Type B pancreatic cell (in vitro differentiated cells): ENCODE measurements around the gene SMOC1. TPM values are rescaled to one million over a fixed set of nuclear protein-coding genes. Genes with fewer than 3 reads are reported as not detected.

ENCODE experiments used
- DNase-seq: peaks from one replicate; pipeline ENCODE4 v3.0.0; 2021; ENCODE audit warnings: mixed read lengths; ENCODE audit not compliant: unreplicated experiment; ENCODE audit errors: extremely low spot score
- H3K27ac Mint-ChIP-seq: 2 replicates; pipeline ENCODE4 v1.8.0; 2021; ENCODE audit warnings: mild to moderate bottlenecking, mixed read lengths
- H3K27me3 Mint-ChIP-seq: 2 replicates; pipeline ENCODE4 v1.8.0; 2021; ENCODE audit warnings: mixed read lengths
- H3K36me3 Mint-ChIP-seq: 2 replicates; pipeline ENCODE4 v1.8.0; 2021; ENCODE audit warnings: mixed read lengths
- H3K4me1 Mint-ChIP-seq: one replicate; pipeline ENCODE4 v1.8.0; 2021; ENCODE audit warnings: mixed read lengths; ENCODE audit not compliant: unreplicated experiment
- H3K4me3 Mint-ChIP-seq: 2 replicates; pipeline ENCODE4 v1.8.0; 2021; ENCODE audit warnings: mild to moderate bottlenecking, mixed read lengths
- H3K9me3 Mint-ChIP-seq: 2 replicates; pipeline ENCODE4 v1.8.0; 2021; ENCODE audit warnings: mixed read lengths
- CTCF ChIP-seq: fragments of 200-600 bp; sonication (generic); conservative IDR thresholded peaks from 2 replicates; pipeline ENCODE4 v1.5.0; 2021; ENCODE audit warnings: antibody characterized with exemption, mild to moderate bottlenecking
- total RNA-seq: library from RNA; stranded (reverse); gene quantifications from 2 replicates; pipeline ENCODE4 v1.2.1, GENCODE V29; 2021; ENCODE audit warnings: low replicate concordance

The SMOC1 gene
- total RNA-seq, 1 donor from 2014 or later = 20.7 TPM

DNA sequence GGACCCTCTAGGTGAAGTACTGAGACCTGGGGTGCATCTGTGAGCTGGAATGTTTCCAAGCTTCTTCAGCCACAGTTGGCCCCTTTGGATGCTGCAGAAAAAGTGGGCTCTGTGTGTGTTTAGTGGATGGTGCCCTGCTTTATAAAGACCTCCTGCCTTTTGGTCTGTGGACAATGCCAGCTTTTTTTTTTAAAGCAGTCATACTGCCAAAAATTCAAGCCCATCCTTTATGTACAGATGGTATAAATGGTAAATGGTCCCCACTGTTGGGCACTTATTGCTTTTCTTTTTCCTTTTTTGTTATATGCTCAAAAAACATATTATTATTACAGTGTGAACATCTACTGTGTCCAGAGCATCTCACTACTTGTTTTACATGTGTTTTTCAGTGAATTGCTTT lies 81.1 kb downstream of the SMOC1 start:
- Mint-ChIP-seq H3K36me3 (no peaks in the 10 kb centered on the region), H3K4me3 (no peak overlapping the region)

DNA sequence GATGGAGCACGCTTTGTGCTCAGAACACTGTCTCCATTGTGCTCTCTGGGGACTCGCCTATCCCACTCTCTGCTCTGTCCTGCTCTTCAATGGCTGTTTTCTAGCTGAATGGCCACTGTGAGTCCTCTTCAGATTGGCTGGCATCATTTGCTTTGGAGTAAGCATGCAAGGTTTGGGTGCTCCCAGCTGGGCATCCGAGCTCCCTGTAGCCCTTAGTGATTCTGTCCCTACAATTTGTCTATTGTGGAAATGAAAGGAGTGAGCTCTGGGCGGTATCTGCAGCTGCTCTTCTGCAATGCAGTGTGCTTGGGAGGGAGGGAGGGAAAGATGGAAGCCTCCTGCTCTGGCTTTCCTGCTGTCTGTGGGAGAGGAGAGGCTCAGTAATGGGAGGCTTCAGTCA lies 84.8 kb downstream of the SMOC1 start:
- DNase-seq = no peak
- Mint-ChIP-seq H3K4me3 (no peak overlapping the region), H3K4me1 (no peaks in the 10 kb centered on the region), H3K36me3 (no peaks in the 10 kb centered on the region), H3K27ac (no peak overlapping the region), H3K9me3 (peaks cover 4% of the 10 kb centered on the region), H3K27me3 (peaks cover 3% of the 10 kb centered on the region)
- TF ChIP-seq CTCF = no peak

More for the DNA sequence above, 81.1 kb downstream of the SMOC1 start:
- no peak for TF ChIP-seq CTCF
- DNase-seq = no peak
- Mint-ChIP-seq H3K4me1 (peaks cover 4% of the 10 kb centered on the region), H3K27me3 (peaks cover 3% of the 10 kb centered on the region), H3K9me3 (no peaks in the 10 kb centered on the region), H3K27ac (no peak overlapping the region)

- Mint-ChIP-seq H3K4me1 (no peaks in the 10 kb centered on the region), H3K4me3 (no peak overlapping the region), H3K27me3 (peaks cover 3% of the 10 kb centered on the region), H3K27ac (no peak overlapping the region), H3K36me3 (no peaks in the 10 kb centered on the region), H3K9me3 (peaks cover 4% of the 10 kb centered on the region)
- no peak for TF ChIP-seq CTCF
- no peak for DNase-seq
Measured at GRCh38 chr14:69964841-69965240, 85.6 kb downstream of the SMOC1 start.

DNA sequence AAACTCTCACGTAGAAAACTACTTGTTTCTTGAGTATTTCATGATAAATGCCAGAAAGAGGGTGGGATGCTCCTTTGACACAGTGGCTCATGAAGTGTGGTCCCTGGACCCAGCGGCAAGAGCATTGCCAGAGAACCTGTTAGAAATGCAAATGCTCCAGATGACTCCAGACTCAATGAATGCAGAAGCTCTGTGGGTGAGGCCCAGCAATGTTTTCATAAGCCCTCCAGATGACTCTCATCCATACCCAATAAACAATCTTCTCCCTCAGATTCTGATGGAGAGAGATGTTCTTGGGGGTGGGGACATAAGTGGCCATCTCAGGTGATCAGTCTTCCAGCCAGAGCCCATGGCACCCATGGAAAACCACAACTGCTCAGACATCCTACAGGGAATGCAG lies 88.9 kb downstream of the SMOC1 start:
- no peak for DNase-seq
- TF ChIP-seq CTCF = no peak
- peaks cover 10% of the 10 kb centered on the region for H3K4me1 Mint-ChIP-seq
- H3K36me3 Mint-ChIP-seq = no peaks in the 10 kb centered on the region
- H3K27me3 Mint-ChIP-seq = no peaks in the 10 kb centered on the region
- no peak overlapping the region for H3K4me3 Mint-ChIP-seq
- H3K9me3 Mint-ChIP-seq = peaks cover 4% of the 10 kb centered on the region
- no peak overlapping the region for H3K27ac Mint-ChIP-seq

DNA sequence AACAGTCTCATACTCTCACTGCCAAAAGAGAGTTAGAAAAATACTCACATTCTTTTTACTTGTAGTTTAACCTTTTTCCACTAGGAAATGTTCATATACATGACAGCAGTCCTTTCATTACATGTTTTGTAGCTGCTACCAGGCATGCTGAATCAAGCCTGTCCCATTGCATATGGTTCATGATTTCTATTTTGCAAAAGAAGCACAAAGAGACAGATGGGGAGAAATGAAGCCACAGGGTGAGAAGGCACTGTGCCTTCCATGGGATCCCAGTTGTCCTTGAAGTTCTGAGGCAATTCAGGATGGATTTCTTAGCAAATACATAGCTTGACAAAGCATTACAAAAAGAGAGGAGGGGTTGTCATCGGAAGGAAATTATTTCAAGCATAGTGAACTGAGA lies 89.5 kb downstream of the SMOC1 start:
- Mint-ChIP-seq H3K36me3 (no peaks in the 10 kb centered on the region), H3K4me3 (no peak overlapping the region), H3K4me1 (peaks cover 10% of the 10 kb centered on the region), H3K27ac (no peak overlapping the region), H3K9me3 (peaks cover 4% of the 10 kb centered on the region), H3K27me3 (no peaks in the 10 kb centered on the region)
- no peak for DNase-seq
- no peak for TF ChIP-seq CTCF

DNA sequence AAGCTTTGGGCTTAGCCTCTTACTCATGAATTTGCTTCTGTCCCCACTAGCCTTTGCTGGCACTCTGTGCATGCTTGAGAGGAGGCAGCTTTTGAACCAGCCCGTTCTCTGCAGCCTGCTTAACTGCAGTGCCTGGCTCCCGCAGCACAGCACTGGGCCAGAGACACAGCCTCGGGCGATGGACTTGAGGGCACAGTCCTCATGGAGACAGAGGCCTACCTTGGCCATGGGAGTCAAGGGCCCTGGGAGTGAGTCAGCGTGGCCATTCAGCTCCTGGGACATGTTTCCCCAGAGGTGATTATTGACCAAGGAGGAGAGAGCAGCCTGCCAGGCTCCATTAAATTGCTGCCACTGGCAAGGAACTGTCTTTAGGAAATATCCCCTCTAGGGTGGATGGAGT lies 93.5 kb downstream of the SMOC1 start:
- H3K36me3 Mint-ChIP-seq = no peaks in the 10 kb centered on the region
- no peak for DNase-seq
- H3K4me1 Mint-ChIP-seq = peaks cover 13% of the 10 kb centered on the region
- no peaks in the 10 kb centered on the region for H3K27me3 Mint-ChIP-seq
- H3K27ac Mint-ChIP-seq = no peak overlapping the region
- peaks cover 4% of the 10 kb centered on the region for H3K9me3 Mint-ChIP-seq
- H3K4me3 Mint-ChIP-seq = no peak overlapping the region
- no peak for TF ChIP-seq CTCF
